ENCODE results near the gene SFPQ.

Gene SFPQ

GRCh38 chr1:35222322-35223083, 29.6 kb upstream of the SFPQ start:
- DNase-seq (ENCODE audit: low read depth), result peak; percentile 5
- in situ Hi-C loops (cut with HindIII; ENCODE audit: low sequenced_read_pairs), result no loop called here
- H3K4me3 ChIP-seq (ENCODE audit: low read depth, low read length), result no peak overlapping the region
- TF ChIP-seq CTCF (IDR thresholded peaks at IDR 0.05; ENCODE audit: low read depth, low read length, missing control alignments), result no peak

- no peak for DNase-seq (ENCODE audit: low read depth)
- TF ChIP-seq CTCF (IDR thresholded peaks at IDR 0.05; ENCODE audit: low read depth, low read length, missing control alignments), result peak; percentile 62
- in situ Hi-C loops (cut with HindIII; ENCODE audit: low sequenced_read_pairs), result no loop called here
- no peak overlapping the region for H3K4me3 ChIP-seq (ENCODE audit: low read depth, low read length)
These were observed 28.0 kb upstream of the SFPQ start for GRCh38 chr1:35220976-35221375.

GRCh38 chr1:35215346-35215745, 22.4 kb upstream of the SFPQ start:
- DNase-seq (ENCODE audit: low read depth), result no peak
- in situ Hi-C loops (cut with HindIII; ENCODE audit: low sequenced_read_pairs), result no loop called here
- H3K4me3 ChIP-seq (ENCODE audit: low read depth, low read length), result no peak overlapping the region
- TF ChIP-seq CTCF (IDR thresholded peaks at IDR 0.05; ENCODE audit: low read depth, low read length, missing control alignments), result no peak

- in situ Hi-C loops (cut with HindIII; ENCODE audit: low sequenced_read_pairs), result no loop called here
- no peak overlapping the region for H3K4me3 ChIP-seq (ENCODE audit: low read depth, low read length)
- TF ChIP-seq CTCF (IDR thresholded peaks at IDR 0.05; ENCODE audit: low read depth, low read length, missing control alignments), result no peak
- no peak for DNase-seq (ENCODE audit: low read depth)
These were observed 18.1 kb upstream of the SFPQ start for GRCh38 chr1:35211120-35211414.

GRCh38 chr1:35210321-35211119, 17.6 kb upstream of the SFPQ start:
- in situ Hi-C loops (cut with HindIII; ENCODE audit: low sequenced_read_pairs), result no loop called here
- H3K4me3 ChIP-seq (ENCODE audit: low read depth, low read length), result no peak overlapping the region
- DNase-seq (ENCODE audit: low read depth), result no peak
- no peak for TF ChIP-seq CTCF (IDR thresholded peaks at IDR 0.05; ENCODE audit: low read depth, low read length, missing control alignments)

GRCh38 chr1:35203295-35203694, 10.3 kb upstream of the SFPQ start:
- no peak for DNase-seq (ENCODE audit: low read depth)
- in situ Hi-C loops (cut with HindIII; ENCODE audit: low sequenced_read_pairs), result no loop called here
- TF ChIP-seq CTCF (IDR thresholded peaks at IDR 0.05; ENCODE audit: low read depth, low read length, missing control alignments), result no peak

More at GRCh38 chr1:35203295-35203694, 10.3 kb upstream of the SFPQ start:
- no peak overlapping the region for H3K4me3 ChIP-seq (ENCODE audit: low read depth, low read length)

All from astrocyte of the cerebellum (primary cell).